ENCODE data around the gene OTOGL.

GRCh38 chr12:80151131-80151530 lies 51.8 kb downstream of the OTOGL start:
- TF ChIP-seq CTCF (IDR thresholded peaks at IDR 0.05) (no peak), EP300 (IDR thresholded peaks at IDR 0.05) (no peak), POLR2A (IDR thresholded peaks at IDR 0.05) (no peak)

Measured in ovary (tissue), 3 donors.